Esophagus muscularis mucosa (tissue), 4 donors: ENCODE results near the gene SEC22A. TPM values are rescaled to one million over a fixed set of nuclear protein-coding genes. Genes with fewer than 3 reads are reported as not detected.
A peak's percentile ranks its signal among the peaks of the same experiment; 100 is the strongest.

Experiments
- DNase-seq: peaks from one replicate; pipeline ENCODE4 v3.0.0-alpha.2; 2017; ENCODE audit errors: extremely low spot score
- H3K27ac ChIP-seq, 4 donors: fragments of 200-600 bp; sonication (generic); replicated peaks in 1 of 4; 1 replicate in 3 of 4; 2 replicates in 1 of 4; pipeline ENCODE4 v1.5.1; 2016 to 2019; ENCODE audit warnings: mild to moderate bottlenecking in 1 of 4
- H3K27me3 ChIP-seq, 4 donors: fragments of 200-600 bp; sonication (generic); one replicate each; pipeline versions ENCODE4 v1.5.1 to v1.6.0; 2016 to 2019
- H3K36me3 ChIP-seq, 4 donors: fragments of 200-600 bp; sonication (generic); one replicate each; pipeline ENCODE4 v1.5.1; 2016 to 2019
- H3K4me1 ChIP-seq, 4 donors: fragments of 200-600 bp; sonication (generic); one replicate each; pipeline ENCODE4 v1.5.1; 2016 to 2019
- H3K4me3 ChIP-seq, 4 donors: fragments of 200-600 bp; sonication (generic); 1 replicate in 2 of 4; 2 replicates in 2 of 4; pipeline ENCODE4 v1.5.1; 2016 to 2019; ENCODE audit warnings: mild to moderate bottlenecking in 4 of 4, moderate library complexity in 1 of 4
- H3K9me3 ChIP-seq, 4 donors: fragments of 200-600 bp; sonication (generic); 1 replicate in 3 of 4; 2 replicates in 1 of 4; pipeline ENCODE4 v1.5.1; 2016 to 2019
- CTCF ChIP-seq, 3 experiments: fragments of 200-600 bp in 2 of 3; fragments of 450-650 bp in 1 of 3; sonication (generic) in 2 of 3; IDR thresholded peaks; one replicate each; pipeline ENCODE4 v1.5.1; 2017 to 2019; ENCODE audit warnings: antibody characterized with exemption in 3 of 3, mild to moderate bottlenecking in 2 of 3, moderate library complexity in 1 of 3
- EP300 ChIP-seq: sonication (generic); formaldehyde crosslinking; IDR thresholded peaks from one replicate; pipeline ENCODE4 v1.6.1; 2017; ENCODE audit warnings: antibody characterized with exemption
- POLR2A ChIP-seq: fragments of 450-650 bp; IDR thresholded peaks from one replicate; pipeline ENCODE4 v1.6.1; 2017; ENCODE audit warnings: antibody characterized with exemption, moderate library complexity, mild to moderate bottlenecking, low read depth
- POLR2AphosphoS5 ChIP-seq, 2 donors: sonication (generic); formaldehyde crosslinking; IDR thresholded peaks; one replicate each; pipeline ENCODE4 v1.6.1; 2017; ENCODE audit warnings: antibody characterized with exemption in 2 of 2
- WGBS: methylation state at CpG from one replicate; pipeline ENCODE4 v1.1.5; 2018; 5-methylcytosine and 5-hydroxymethylcytosine counted together
- intact Hi-C: fragments of 100-400 bp; cut with DNase I; formaldehyde crosslinking; loops from one replicate; pipeline ENCODE4 v1.15.1; 2023
- total RNA-seq, 4 donors: library from RNA; depleted of rRNA; stranded (reverse); fragments of >200 nt; gene quantifications; one replicate each; pipeline versions ENCODE4 v1.1.0 to v1.2.1, GENCODE V29; 2016

Gene SEC22A
- total RNA-seq, 4 donors from 2014 or later: 12.0 to 29.9 (median 20.0) TPM

- DNase-seq: peak; percentile 64
- H3K27ac ChIP-seq: no peak overlapping the region
- TF ChIP-seq POLR2A: no peak
- TF ChIP-seq EP300: no peak
- no peak for TF ChIP-seq POLR2AphosphoS5 (IDR thresholded peaks at IDR 0.05)
- TF ChIP-seq CTCF (IDR thresholded peaks at IDR 0.05): no peak
- H3K4me3 ChIP-seq: no peak overlapping the region
- H3K27me3 ChIP-seq: no peaks in the 10 kb centered on the region
- no peaks in the 10 kb centered on the region for H3K4me1 ChIP-seq
- no peaks in the 10 kb centered on the region for H3K9me3 ChIP-seq
- WGBS: 89% methylated on average over 3 of the region's 4 CpGs
- peaks cover 23 to 90% (median 64%) of the 10 kb centered on the region in 4 donors for H3K36me3 ChIP-seq
- intact Hi-C loops: no loop called here
Measured at GRCh38 chr3:123157598-123158287, 44.0 kb upstream of the SEC22A start.

- H3K36me3 ChIP-seq: peaks cover 23 to 93% (median 61%) of the 10 kb centered on the region in 4 donors
- TF ChIP-seq CTCF (IDR thresholded peaks at IDR 0.05) (no peak), POLR2AphosphoS5 (IDR thresholded peaks at IDR 0.05) (no peak), EP300 (no peak), POLR2A (no peak)
- intact Hi-C loops: no loop called here
Measured at GRCh38 chr3:123158330-123158729, 43.4 kb upstream of the SEC22A start.

GRCh38 chr3:123158899-123159390 lies 42.8 kb upstream of the SEC22A start:
- TF ChIP-seq CTCF (IDR thresholded peaks at IDR 0.05): no peak
- TF ChIP-seq POLR2AphosphoS5 (IDR thresholded peaks at IDR 0.05): no peak
- no peak for TF ChIP-seq EP300
- no peak for TF ChIP-seq POLR2A
- H3K4me3 ChIP-seq: no peak overlapping the region
- H3K27me3 ChIP-seq: no peaks in the 10 kb centered on the region
- no peaks in the 10 kb centered on the region for H3K4me1 ChIP-seq
- WGBS: 91% methylated on average over 10 of the region's 10 CpGs
- DNase-seq: no peak
- peaks cover 23 to 93% (median 61%) of the 10 kb centered on the region in 4 donors for H3K36me3 ChIP-seq
- no peak overlapping the region for H3K27ac ChIP-seq
- H3K9me3 ChIP-seq: no peaks in the 10 kb centered on the region
- intact Hi-C loops: no loop called here

More at GRCh38 chr3:123158330-123158729, 43.4 kb upstream of the SEC22A start:
- no peaks in the 10 kb centered on the region for H3K9me3 ChIP-seq
- 75% methylated on average over 4 of the region's 4 CpGs for WGBS
- H3K4me3 ChIP-seq: no peak overlapping the region
- DNase-seq: no peak
- no peaks in the 10 kb centered on the region for H3K27me3 ChIP-seq
- H3K27ac ChIP-seq: no peak overlapping the region
- no peaks in the 10 kb centered on the region for H3K4me1 ChIP-seq

GRCh38 chr3:123159926-123160635 lies 41.7 kb upstream of the SEC22A start:
- TF ChIP-seq EP300 (no peak), POLR2AphosphoS5 (IDR thresholded peaks at IDR 0.05) (no peak), CTCF (IDR thresholded peaks at IDR 0.05) (no peak), POLR2A (no peak)
- no peaks in the 10 kb centered on the region for H3K9me3 ChIP-seq
- DNase-seq: peak; percentile 60
- no peak overlapping the region for H3K27ac ChIP-seq
- no peaks in the 10 kb centered on the region for H3K4me1 ChIP-seq
- H3K4me3 ChIP-seq: no peak overlapping the region
- peaks cover 23 to 93% (median 66%) of the 10 kb centered on the region in 4 donors for H3K36me3 ChIP-seq
- no peaks in the 10 kb centered on the region for H3K27me3 ChIP-seq
- WGBS: 91% methylated on average over 9 of the region's 9 CpGs
- intact Hi-C loops: no loop called here
